ENCODE results near the gene ZNF813.
A peak's percentile ranks its signal among the peaks of the same experiment; 100 is the strongest.

ZNF813 gene

GRCh38 chr19:53521373-53522202, 54.1 kb downstream of the ZNF813 start:
- DNase-seq, result no peak

- DNase-seq, result no peak
Observed at GRCh38 chr19:53525922-53526321, 58.4 kb downstream of the ZNF813 start.

- DNase-seq, result no peak
Observed at GRCh38 chr19:53530622-53531021, 63.1 kb downstream of the ZNF813 start.

- DNase-seq, result no peak
Observed at GRCh38 chr19:53531457-53531856, 63.9 kb downstream of the ZNF813 start.

- DNase-seq, result no peak
Observed at GRCh38 chr19:53532362-53532761, 64.8 kb downstream of the ZNF813 start.

- no peak for DNase-seq
Observed at GRCh38 chr19:53536225-53536548, 68.7 kb downstream of the ZNF813 start.

- no peak for DNase-seq
Observed at GRCh38 chr19:53537121-53537520, 69.6 kb downstream of the ZNF813 start.

- DNase-seq, result no peak
Observed at GRCh38 chr19:53537521-53538377, 70.2 kb downstream of the ZNF813 start, which contains the start of gene ZNF331. Gene ZNF331, plus strand, starts transcription at chr19:53538145. Its CDS starts 31,232 bp downstream, at chr19:53569377.

- no peak for DNase-seq
Observed at GRCh38 chr19:53538378-53539109, 71.0 kb downstream of the ZNF813 start.

GRCh38 chr19:53540091-53540490, 72.6 kb downstream of the ZNF813 start:
- DNase-seq, result no peak

- DNase-seq, result no peak
Observed at GRCh38 chr19:53541971-53542370, 74.4 kb downstream of the ZNF813 start.

- DNase-seq, result peak; percentile 23
Observed at GRCh38 chr19:53545271-53546065, 77.9 kb downstream of the ZNF813 start.

Data from amniotic stem cell (primary cell).